Limb (tissue), 2 donors: ENCODE data around the gene PAPOLB.

Source experiments
- DNase-seq, 2 donors: peaks; one replicate each; pipeline ENCODE4 v3.0.0-alpha.2; 2016; ENCODE audit errors: extremely low spot score in 2 of 2

PAPOLB gene

DNA sequence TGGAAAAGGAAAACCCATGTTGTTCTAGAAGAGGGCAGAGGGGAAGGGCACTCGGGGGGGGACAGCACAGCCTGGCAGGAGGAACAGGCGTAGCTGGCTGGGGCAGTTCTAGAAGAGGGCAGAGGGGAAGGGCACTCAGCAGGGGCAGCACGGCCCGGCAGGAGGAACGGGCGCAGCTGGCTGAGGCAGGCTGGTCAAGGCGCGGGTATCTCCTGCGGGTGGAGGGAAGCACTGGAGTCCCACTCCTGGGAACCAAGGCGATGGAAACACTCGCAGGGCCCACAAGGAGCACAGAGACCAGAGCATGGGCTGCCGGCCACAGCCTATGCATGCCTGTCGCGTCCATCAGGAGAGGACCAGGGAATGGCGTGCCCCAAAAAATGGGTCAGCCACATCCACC lies 36.7 kb downstream of the PAPOLB start:
- no peak for DNase-seq

DNA sequence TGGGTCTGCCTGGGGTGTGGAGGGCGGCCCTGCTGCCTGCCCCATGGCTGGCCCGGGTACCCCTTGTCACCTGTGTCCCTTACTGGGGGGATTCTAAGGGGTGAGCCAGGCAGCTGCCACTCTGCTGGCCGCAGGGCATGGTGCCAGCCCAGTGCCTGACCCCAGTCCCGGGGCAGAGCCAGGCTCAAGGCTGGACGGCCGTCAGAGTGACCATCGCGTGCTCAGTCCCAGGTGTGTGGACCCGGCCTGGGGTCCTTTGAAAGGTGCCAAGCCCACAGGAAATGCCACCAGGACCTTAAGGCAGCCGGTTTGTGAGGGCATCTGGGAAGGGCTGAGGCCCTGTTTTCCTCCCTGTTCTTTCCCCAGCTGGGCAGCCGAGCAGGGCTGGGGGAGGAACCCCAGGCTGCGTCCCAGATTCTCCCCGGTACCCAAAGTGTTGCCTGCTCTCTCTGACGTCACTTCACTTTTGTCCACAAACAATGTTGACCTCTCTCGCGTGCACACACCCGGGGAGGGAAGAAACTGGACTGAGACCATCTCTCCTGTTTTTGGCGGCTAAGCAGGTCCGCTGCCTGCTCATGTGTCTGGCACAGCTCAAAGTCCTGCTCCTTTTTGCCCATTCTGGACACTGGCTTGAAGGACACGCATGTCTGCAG lies 37.6 kb downstream of the PAPOLB start:
- DNase-seq = no peak

DNA sequence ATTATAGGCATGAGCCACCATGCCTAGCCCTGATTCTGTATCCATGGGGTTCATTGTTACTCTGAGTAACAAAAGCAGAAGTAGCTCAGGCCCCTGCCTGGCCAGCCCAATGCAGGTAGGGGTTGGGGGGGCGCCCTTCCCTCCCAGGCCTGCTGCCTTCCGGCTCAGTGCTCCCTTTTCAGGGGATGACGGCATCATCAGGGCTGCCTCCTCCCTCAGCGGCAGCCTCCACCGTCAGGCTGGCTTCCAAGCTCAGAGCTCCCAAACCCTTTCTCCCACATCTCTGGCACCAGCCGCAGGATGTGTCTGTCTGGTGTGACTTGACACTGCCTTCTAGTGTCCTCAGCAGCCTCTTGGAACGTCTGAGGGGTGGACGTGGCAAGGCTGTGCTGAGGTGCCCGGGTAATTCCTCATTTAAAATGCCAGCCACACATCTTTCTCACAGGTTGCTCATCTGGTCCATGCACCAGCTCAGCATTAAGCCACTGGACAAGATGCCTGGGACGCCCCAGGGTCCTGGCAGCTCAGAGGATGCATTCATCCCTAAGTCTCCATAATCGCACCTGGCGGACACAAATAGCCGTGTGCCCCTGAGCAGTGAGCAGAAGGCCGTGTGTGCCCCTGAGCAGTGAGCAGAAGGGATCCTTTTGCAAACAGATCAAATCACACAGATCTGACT lies 38.2 kb downstream of the PAPOLB start:
- no peak for DNase-seq

GRCh38 chr7:4822677-4823076 lies 39.2 kb downstream of the PAPOLB start:
- DNase-seq = no peak

GRCh38 chr7:4820967-4821471 lies 40.8 kb downstream of the PAPOLB start:
- DNase-seq = no peak

DNA sequence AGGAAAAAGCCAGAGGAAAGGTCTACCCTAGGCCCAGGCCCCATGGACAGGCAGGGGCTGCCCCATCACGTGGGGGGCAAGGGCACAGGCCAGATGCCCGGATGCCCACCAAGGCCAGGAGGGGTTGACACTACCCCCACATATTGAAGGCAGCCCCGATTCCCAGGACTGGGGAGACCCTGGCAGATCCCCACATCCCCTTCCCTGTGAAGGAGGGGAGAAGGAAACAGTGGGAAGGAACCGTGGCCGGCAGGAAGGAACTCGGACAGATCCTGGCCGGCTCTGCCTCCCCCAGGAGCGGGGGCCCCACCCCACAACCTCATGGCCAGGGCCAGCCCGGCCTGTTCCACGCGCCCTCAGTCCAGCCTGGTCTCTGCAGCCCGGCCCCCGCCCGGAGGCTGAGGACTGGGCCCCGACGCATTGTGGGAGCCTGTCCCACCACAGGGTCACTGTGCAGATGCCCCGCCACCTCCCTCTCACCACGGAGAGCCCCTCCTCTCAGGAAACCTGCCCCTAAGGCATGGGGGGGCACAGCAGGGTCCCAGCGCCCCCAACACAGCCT lies 41.3 kb downstream of the PAPOLB start:
- DNase-seq = no peak

GRCh38 chr7:4819560-4820404 lies 42.0 kb downstream of the PAPOLB start:
- peak; percentile 8 to 34 for DNase-seq

DNA sequence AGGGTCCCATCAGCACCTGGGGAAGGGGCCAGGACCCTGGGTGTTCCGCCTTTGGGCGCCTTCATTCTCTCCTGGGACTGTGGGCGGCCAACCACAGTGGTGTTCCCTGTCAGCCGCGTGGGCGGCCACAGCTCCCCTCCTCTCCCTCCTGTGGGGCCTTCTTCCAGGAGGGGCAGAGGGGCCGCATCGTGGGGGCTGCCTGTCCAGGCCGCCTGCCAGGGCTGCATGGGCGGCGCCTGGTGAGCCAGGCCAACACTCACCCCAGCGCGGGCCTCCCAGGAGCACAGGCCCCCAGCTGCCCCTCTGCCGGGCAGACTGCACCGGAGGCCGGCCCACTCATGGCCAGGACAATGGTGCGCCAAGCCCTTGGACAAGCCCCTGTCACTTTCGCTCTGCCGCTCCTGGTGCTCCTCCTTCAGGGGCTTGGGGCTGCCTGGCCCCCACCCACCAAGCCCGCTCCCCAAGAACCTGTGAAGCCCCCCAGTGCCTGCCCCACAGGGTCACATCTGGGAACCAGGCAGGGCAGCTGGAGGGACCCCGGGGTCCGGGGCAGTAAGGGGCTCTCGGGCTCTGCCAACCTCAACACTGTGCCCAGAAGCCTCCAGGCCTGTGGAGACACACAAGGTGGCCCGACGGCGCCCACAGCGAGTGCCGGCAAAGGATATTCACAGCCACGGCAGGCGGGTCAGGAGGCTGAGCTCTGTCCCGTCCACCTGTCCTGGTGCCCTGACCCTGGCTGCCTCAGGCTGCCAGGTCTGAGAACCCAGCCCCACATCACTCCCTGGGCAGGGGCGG lies 43.6 kb downstream of the PAPOLB start:
- DNase-seq = peak; percentile 18 to 55

DNA sequence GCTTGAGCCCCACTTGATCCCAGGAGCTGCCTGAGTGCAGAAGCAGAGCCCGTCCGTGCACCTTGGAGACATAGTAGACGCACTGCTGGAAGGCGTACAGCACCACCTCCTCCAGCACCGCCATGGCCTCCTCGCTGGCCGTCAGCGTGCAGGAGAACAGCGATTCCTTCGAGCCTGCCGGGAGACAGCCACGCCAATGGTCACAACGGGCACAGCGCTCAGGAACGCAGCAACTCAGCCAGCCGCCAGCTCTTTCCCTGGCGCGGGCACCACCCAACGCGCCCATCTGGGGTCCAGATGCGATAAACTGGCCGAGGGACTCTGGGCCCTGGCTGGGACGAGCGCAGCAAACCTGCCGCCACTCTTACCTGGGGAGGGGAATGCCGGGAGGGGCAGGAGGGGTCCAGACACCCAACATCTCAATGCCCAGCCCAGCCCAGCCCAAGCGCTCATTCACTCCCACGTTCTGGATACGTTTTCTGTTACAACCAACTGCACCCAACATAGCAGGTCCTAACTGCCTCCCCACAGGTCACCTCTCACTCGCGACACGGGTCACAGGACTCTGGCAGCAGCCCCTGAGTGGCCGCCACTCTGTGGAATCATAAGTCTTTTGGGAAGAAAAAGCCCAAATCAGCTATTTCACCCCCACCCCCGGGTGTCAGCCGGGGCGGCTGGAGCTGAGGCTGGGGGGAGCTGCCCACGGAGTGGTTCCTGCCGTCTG lies 44.5 kb downstream of the PAPOLB start:
- no peak for DNase-seq

- DNase-seq = no peak
Observed at GRCh38 chr7:4816419-4817080, 45.3 kb downstream of the PAPOLB start.

DNA sequence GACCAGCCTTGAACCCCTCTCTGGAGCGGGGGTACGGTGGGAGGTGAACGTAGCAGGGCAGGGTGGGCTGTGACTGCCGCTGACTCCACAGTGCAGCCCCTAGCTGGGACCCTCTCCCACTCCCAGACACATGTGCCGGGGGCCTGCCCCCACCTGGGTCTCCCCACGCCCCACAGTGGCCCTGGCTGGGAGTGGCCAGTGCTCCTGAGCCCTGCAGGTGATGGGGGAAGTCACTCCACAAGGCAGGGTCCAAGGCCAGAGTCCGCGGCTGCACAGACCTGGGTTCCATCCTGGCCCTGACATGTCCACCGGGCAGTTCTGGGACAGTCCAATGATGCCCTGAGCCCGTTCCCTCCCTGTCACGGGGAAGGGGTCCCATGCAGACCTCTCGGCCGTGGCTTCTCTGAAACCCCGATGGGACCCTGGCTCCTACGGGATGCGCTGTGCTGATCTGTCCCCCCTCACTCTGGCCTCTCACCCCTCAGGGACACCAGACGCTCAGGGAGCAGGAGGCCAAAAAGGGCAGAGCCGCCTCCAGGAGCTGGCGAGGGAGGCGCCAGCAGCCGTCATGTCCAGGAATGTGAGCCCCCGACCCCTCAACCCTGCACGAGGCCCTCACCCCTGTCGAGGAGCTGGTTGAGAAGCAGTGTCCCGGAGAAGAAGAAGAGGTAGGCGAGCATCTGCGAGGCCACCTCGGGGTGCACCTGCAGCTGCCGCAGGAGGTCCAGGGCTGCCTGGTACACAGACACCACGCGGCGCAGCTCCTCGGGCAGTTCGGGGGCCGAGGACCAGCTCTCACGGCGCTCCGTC lies 46.0 kb downstream of the PAPOLB start:
- no peak for DNase-seq

DNA sequence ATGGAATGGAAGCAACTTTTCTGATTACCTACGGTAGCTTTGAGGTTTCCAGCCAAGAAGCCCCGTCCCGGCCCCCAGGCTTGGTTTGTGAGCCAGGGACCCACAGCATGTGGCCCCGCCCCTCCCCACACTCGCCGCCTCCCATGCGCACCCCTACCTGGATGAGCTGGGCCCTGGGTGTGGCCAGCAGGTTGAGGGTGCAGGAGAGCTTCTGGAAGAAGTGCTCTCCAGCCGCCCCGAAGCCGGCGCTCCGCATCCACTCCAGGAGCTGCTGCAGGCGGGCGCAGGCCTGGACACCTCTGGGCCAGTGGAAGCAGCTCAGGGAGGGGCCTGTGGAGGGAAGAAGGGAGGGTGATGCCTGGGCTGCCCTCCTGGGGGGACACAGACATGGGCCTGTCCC lies 46.7 kb downstream of the PAPOLB start:
- no peak for DNase-seq

DNA sequence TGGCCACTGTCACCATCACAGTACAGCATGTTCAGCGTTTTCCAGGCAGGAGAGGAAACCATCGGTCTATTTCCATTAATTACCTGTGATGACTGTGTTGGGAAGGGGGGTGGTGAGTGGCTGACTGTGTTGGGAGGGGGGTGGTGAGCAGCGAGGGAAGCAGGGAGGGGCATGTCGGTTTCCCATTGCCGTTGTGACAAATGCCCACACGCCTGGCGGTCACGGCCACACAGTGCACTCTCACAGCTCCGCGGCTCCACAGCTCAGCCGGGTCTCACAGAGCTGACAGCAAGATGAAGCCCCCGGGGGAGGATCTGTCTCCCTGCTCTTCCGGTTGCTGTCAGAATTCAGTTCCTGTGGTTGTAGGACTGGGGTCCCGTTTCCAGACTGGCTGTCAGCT lies 47.4 kb downstream of the PAPOLB start:
- DNase-seq = no peak

DNA sequence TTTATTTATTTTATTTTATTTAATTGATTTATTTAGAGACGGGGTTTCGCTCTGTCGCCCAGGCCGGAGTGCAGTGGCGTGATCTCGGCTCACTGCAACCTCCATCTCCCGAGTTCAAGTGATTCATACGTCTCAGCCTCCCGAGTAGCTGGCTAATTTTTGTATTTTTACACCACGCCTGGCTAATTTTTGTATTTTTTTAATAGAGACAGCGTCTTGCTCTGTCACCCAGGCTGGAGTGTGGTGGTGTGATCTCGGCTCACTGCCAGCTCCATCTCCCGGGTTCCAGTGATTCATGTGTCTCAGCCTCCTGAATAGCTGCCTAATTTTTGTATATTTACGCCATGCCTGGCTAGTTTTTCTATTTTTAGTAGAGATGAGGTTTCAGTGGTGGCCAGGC lies 52.2 kb downstream of the PAPOLB start:
- no peak for DNase-seq

- peak in 1 of 2 donors; percentile 30 for DNase-seq
Observed at GRCh38 chr7:4809091-4809591, 52.7 kb downstream of the PAPOLB start.

DNA sequence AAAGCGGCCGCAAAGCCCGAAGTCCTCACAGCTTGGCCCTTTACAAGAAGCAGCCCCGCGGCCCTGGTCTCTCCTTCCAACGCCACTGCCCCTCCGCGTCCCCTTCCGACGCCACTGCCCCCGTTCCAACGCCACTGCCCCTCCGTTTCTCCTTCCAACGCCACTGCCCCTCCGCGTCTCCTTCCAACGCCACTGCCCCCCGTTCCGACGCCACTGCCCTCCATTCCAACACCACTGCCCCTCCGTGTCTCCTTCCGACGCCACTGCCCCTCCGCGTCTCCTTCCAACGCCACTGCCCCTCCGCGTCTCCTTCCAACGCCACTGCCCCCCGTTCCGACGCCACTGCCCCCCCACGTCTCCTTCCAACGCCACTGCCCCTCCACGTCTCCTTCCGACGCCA lies 53.3 kb downstream of the PAPOLB start:
- no peak for DNase-seq

GRCh38 chr7:4808026-4808425 lies 53.8 kb downstream of the PAPOLB start:
- no peak for DNase-seq
